Activated CD4-positive, alpha-beta memory T cell treated with anti-CD3 and anti-CD28 coated beads, Interleukin-2, amount 10 ng/mL, durations not matched to agents 7 days and 5 days (primary cell): ENCODE measurements around the gene KERA. TPM values are rescaled to one million over a fixed set of nuclear protein-coding genes. Genes with fewer than 3 reads are reported as not detected.

Experiments used
- total RNA-seq, 2 experiments: library from RNA; stranded (reverse); gene quantifications; one replicate each; pipeline ENCODE4 v1.2.3, GENCODE V29; 2021

KERA gene
- total RNA-seq, 2 experiments from 2014 or later = not detected

Other genes with a start within 250 kb of the KERA start
- not detected for gene CCER1, start 102.8 kb downstream of the KERA start, total RNA-seq
- not detected for gene EPYC, start 53.1 kb downstream of the KERA start, total RNA-seq
- gene LUM, start 53.5 kb upstream of the KERA start, total RNA-seq = not detected
- not detected for gene DCN, start 124.8 kb upstream of the KERA start, total RNA-seq